Stimulated activated CD8-positive, alpha-beta memory T cell treated with anti-CD3 and anti-CD28 coated beads, Interleukin-4, amount 100 ng/mL, for 4 hours (primary cell): Measurements from ENCODE around the gene GJD3.
A peak's percentile ranks its signal among the peaks of the same experiment; 100 is the strongest.
"Not testable (repeated sequence)": the region's sequence is repeated elsewhere in the genome, so short reads cannot be mapped to it uniquely, and the experiment has no call there.

Experiments
- DNase-seq, 2 donors: peaks; one replicate each; pipeline ENCODE4 v3.0.0-alpha.2; 2020; ENCODE audit warnings: low read depth in 2 of 2, low spot score in 1 of 2

Gene GJD3

DNA sequence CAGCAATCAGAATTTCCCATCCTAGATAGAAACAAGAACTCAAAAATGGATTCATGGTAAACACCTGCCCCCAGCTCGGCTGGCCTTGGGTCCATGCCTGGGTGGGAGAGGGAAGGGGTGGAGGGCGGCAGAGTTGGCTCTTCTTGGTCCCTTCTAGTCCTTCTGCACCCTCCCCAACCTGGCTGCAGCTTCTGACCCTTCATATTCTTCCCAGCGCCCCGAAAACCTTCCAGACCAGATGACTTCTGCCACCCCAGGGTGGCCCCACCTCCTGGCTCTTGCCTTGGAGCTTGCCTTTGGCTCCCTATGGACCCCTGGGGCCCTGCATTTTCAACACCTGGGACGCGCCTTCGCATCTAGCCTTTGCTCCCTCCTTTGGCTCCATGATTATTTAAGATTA, 5.4 kb upstream of the GJD3 start:
- no peak for DNase-seq

DNA sequence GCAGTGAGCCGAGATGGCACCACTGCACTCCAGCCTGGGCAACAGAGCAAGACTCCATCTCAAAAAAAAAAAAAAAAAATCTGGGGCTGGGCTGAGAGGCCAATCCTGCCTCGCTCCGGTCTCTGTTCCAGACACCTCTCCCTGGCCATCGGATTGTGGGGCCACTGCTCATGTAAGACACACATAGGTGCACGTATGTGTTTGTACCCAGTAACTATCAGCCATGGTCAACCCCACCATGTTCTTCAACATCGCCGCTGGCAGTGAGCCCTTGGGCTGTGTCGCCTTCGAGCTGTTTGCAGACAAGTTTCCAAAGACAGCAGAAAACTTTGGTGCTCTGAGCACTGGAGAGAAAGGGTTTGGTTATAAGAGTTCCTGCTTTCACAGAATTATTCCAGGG, 3.2 kb upstream of the GJD3 start:
- not testable (repeated sequence) for DNase-seq

DNA sequence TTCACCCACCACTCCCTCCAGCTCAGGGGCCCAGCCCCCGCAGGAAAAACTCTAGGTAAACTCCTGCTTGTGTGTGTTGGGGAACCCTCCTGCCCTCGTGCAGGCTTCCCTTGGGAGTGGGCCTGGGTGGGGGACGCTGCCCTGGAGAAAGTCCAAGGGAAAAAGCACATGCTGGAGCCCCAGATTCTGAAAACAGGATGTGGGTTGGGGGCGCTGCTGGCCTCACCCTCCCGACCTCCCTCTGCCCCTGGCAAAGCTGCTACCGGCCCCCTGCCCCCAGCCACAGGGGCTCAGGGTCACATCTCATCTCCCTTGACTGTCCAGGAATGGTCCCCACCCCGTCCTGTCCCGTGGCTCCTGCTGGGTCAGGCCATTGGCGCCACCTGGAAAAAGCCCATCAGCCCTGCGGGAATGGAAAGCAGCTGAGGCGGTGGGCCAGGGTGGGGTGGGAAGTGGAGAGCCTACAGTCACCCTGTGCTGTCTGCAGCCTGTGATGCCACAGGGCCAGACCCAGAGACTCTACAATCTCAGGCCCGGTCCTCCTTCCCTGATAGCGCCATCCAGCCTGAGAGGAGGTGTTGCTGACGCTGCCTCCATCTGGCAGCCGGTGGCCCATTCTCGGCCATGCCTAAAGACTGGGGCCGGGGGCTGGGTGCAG, 2.5 kb upstream of the GJD3 start:
- DNase-seq: no peak

DNA sequence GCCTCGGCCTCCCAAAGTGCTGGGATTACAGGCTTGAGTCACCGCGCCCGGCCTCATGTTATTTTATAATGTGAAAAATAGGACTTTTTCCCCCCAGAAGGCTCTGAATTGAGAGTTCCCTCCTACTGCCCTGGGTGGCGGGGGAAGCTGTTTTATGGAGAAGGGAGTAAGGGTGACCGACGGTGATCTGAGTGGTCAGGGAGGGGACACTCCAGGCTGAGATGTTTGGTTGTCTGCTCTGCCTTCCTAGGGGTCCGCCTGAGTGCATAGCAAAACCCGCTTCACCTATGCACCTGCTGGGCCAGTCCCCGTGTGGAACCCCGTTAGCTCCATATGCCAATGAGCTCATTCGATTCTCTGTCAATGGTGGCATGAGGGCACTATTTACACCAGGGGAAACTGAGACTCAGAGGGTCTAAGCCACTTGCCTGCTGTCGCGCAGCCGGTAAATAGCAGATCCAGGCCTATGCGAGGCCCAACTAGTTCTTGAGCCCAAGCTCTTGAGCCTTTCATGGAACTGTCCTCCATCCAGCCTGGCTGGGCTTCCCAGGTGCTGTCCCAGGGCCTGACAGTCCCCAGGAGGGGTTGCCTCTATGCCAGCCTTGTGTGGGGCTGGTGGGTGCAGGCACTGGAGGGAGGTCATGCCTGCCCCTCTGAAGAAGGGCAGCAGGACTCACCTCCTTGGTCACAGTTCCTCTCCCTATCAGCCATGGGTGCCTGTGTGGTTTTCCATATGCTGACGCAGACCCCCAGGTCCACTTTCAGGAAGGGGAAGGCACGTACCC, 1.7 kb upstream of the GJD3 start:
- DNase-seq: no peak

DNA sequence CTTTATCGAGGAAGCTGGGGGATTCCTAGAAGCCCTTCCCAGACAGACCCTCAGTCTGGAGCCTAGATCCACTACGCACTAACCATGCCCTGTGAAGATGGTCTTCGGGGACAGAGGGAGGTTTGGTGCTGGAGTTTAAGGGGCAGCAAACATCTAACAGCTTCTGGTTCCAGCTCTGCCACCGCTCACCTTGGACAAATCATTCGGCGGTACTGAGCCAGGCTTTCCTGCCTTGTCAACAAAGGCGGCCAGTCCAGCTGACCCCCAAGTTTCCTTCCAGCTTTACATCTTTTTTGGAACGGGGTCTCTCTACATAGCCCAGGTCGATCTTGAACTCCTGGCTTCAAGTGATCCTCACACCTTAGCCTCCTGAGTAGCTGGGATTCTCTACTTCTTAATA, 369 bp upstream of the GJD3 start:
- DNase-seq: no peak

DNA sequence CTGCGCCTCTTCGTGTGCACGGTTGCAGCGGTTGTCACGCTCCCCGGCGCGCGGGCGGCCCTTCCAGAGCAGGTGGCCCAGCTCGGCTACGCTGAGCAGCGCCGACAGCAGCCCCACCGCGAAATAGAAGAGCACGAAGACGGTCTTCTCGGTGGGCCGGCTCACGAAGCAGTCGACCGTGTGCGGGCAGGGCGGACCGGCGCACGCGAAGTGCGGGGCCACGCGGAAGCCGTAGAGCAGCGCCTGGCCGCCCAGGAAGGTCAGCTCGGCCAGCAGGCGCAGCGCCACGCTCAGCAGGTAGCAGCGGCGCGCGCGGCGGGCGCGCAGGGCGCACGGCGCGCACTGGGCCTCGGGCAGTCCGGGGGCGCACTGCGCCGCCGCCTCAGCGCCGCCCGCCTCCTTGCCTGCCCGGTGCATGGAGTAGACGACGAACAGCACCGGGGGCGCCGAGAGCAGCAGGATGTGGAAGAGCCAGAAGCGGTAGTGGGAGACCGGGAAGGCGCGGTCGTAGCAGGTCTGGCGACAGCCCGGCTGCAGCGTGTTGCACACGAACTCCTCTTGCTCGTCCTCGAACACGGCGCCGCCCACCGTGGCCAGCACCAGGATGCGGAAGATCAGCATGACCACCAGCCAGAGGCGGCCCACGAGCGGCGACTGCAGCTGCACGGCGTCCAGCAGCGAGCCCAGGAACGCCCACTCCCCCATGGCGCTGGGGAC, 1.3 kb downstream of the GJD3 start:
- no peak for DNase-seq

DNA sequence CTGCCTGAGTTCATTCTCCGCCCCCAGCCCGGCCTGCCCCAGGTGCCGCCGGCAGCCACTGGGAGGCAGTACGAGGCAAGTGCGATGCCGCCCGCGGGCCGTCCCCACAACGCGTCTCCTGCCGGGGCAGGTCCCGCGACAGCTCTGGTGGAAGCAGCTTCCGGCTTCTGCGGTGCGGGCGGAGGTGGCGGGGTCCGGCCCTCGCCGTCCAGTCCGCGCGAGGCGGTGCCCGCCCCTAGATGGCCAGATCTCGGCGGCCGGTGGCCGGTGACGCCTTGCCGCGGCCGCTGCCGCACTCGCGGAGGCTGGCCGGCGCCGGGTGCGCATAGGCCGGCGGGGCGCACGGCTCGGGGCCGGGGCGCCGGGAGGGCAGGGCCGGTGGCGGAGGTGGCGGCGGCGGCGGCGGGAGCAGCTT, 1.8 kb downstream of the GJD3 start:
- DNase-seq: peak; percentile 51 to 52

DNA sequence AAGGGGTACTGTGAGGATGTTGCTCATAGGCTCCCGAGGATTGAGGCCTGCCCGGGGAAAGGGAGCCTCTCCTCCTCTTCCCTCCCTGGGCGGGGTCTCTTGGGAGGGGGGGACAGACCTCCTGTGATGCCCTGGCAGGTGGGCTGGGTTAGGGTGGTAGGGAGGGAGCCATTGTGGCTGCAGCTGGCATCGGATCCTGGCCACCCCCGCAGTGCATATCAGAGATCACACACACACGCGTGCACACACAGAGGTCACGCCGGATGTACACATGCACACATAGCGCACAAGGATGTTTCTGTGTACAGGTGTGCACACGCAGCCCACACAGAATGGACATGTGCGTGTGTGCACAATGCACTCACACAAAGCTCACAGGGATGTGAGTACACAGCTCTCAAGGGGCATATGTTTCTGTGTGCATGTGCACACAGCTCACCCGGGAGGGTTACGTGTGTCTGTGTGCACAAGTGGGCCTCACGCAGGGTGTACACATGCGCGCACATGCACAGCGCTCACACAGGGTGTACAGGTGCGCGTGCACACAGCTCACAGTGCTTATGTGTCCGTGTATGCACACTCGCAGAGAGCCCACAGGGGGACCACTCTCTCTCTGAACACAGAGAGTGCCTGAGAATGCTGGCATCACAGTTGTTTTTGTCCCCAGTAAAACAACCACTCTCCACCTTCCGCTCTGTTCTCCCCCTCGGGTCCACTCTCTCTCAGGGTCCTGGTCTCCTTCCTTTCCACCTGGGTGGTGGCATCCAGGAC, 2.4 kb downstream of the GJD3 start:
- DNase-seq: no peak

DNA sequence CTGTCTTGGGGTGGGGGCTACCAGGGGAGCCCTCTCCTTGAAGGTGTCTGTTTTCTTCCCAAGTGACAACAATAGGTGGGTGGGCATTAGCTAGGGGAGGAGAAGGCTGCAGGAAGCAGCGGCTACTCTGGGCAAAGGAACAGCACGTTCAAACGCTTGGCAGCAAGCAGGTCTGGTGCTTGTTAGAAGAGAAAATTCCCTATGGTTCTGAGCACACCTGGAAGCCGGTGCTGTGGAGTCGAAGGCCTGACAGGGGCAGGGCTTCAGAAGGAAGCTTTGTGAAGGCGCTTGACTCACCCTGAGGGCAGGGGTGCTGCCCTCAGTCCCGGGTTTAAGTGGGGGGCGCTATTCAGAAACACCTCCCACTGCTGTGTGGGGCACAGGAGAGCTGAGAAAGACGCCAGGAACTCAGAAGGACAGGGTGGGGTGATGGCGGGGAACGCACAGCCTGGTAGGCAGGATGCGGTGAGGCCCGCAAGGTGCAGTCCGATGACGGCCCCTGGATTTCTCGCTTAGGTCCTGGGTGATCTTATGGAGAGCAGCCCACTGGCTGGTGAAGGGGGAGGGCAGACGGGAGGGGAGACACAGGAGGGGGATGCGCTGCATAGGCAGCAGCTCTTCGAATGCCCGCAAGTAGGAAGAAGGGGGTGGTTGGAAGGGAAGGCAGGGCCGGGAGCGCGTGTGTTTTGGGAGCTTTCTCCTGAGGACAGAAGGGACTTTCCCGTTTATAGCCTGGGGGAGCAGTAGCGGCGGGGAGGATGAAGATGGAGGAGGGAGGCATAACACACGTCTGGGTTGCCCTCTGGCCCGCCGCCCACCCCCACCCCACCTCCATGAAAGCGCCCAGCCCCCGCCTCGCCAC, 3.2 kb downstream of the GJD3 start:
- no peak for DNase-seq

DNA sequence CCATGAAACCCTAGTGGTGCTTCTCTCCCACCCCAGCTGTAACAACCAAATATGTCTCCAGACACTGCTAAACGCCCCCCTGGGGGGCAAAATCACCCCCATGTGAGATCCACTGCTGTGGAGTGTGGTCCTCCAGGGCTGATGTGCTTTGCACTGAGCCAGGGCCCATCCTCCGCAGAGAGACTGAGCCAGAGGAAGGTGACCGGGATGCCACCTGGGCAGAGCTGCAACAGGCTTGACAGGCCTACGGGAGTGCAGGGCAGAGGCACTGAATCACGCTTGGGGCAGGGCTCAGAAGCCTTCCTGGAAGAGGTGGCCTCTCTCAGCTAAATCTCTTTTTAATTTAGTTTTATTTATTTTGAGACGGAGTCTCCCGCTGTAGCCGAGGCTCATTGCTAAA, 4.4 kb downstream of the GJD3 start:
- no peak for DNase-seq

DNA sequence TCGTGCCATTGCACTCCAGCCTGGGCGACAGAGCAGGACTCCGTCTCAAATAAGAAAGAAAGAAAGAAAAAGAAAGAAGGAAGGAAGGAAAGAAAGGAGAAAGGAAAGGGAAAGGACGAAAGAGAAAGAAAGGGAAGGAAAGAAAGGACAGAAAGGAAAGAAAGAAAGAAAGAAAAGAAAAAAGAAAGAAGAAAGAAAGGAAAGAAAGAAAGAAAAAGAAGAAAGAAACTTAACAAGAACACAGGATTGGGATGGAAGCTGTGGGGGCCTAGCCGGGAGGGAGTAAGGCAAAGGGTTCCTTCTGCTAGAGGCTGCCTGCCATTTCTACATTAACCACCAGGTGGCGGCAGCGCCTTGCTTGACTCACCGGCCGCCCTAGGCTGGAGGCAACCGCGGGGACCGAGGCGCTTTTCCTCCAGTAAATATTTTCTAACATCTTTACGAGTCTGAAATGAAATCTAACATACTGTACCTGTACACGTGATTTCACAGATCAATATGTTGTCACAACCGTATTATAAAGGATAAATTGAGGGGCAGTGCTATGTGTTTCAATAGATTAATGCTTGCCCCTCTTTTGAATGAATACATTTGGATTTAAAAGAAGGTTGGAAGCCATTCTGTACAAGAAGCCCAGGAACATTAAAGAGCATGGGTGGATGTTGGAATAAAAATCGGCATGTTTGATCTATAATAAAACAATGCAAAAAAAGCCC, 6.1 kb downstream of the GJD3 start:
- DNase-seq: peak; percentile 67 to 90

DNA sequence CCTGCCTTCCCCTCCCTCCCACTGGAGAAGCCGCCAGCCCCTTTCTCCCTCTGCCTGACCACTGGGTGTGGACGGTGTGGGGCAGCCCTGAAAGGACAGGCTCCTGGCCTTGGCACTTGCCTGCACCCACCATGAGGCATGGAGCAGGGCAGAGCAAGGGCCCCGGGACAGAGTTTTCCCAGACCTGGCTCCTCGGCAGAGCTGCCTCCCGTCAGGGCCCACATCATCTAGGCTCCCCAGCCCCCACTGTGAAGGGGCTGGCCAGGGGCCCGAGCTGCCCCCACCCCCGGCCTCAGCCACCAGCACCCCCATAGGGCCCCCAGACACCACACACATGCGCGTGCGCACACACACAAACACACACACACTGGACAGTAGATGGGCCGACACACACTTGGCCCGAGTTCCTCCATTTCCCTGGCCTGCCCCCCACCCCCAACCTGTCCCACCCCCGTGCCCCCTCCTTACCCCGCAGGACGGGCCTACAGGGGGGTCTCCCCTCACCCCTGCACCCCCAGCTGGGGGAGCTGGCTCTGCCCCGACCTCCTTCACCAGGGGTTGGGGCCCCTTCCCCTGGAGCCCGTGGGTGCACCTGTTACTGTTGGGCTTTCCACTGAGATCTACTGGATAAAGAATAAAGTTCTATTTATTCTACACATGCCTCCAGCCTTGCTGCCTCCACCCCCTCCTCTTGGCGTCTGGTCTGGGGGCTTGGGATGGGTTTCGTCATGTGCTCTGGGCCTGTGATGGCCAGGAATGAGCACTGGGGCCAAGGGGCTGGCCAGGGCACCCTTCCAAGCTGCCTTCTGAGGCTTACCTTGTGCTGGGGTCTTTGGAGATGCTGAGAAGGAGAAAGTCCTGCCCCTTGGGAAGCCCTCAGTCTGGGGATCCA, 7.3 kb downstream of the GJD3 start:
- no peak for DNase-seq

DNA sequence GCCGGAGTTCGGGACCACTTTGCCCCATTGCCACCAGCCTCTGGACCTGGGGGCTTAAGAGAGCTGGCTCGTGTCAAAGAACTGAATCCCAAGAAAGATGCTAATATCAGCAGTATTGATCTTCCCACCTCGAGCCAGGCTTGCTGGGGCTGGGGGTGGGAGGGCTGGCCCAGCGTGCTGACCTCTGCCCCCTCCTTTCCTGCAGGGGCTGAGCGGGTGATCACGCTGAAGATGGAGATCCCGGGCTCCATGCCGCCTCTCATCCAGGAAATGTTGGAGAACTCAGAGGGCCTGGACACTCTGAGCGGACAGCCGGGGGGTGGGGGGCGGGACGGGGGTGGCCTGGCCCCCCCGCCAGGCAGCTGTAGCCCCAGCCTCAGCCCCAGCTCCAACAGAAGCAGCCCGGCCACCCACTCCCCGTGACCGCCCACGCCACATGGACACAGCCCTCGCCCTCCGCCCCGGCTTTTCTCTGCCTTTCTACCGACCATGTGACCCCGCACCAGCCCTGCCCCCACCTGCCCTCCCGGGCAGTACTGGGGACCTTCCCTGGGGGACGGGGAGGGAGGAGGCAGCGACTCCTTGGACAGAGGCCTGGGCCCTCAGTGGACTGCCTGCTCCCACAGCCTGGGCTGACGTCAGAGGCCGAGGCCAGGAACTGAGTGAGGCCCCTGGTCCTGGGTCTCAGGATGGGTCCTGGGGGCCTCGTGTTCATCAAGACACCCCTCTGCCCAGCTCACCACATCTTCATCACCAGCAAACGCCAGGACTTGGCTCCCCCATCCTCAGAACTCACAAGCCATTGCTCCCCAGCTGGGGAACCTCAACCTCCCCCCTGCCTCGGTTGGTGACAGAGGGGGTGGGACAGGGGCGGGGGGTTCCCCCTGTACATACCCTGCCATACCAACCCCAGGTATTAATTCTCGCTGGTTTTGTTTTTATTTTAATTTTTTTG, 8.5 kb downstream of the GJD3 start:
- DNase-seq: no peak

DNA sequence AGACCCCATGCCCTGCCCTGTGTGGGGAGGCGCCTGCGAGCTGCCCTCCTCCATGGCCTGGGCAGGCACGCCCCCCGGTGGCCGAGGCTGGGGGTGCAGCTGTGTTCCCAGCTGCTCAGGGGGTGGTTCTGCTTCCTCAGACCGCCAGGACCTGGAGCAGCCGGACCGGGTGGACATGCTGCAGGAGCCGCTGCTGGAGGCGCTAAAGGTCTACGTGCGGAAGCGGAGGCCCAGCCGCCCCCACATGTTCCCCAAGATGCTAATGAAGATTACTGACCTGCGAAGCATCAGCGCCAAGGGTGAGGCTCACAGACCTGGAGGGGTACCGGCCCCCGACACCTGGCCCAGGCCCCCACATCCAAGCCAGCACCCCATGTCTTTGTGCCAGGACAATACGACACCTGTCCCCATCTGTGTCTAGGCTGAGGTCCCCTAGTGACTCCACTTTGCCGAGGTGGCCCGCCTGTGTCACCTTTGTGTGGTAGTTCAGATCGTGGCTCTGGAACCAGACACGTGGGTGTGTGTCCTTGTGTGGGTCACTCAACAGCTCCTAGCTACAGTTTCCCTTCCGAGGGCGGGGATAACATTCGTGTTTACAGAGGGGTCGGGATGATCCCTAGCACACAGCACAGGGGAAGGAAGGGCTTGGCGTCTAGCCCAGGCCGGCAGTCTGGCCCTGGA, 9.3 kb downstream of the GJD3 start:
- DNase-seq: peak; percentile 40 to 50

DNA sequence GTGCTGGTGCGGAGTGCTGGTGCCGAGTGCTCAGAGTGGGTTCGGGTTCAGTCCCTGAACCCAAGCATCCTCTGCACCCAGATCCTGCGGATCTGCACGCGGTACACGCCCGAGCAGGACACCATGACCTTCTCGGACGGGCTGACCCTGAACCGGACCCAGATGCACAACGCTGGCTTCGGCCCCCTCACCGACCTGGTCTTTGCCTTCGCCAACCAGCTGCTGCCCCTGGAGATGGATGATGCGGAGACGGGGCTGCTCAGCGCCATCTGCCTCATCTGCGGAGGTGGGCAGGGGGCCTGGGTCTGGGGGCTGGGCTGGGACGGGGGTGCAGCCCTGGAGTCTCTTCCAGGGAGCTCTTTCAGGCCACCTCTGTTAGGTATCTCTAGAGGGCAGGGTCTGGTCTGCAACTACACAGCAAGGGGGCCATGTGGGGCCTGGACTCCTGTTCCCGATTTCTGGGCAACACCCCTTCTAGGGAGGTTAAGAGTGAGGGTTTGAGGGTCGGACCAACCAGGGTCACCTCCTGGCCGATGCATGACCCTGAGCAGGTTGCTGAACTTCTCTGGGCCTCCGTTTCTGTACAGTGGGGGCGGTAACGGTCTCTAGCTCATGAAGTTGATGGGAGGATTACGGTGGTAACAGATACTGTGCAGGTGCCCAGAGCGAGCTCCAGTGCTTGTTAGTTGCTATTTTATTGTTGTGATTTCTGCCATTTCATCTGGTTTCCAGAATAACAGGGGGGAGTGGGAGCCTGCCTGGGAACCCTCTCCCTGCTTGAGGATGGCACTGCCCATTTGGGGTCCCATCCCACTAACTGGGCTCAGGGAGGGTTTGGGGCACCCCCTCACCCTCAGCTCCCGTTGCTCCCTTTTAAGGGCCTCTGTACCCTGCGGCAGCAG, 10.1 kb downstream of the GJD3 start:
- no peak for DNase-seq

DNA sequence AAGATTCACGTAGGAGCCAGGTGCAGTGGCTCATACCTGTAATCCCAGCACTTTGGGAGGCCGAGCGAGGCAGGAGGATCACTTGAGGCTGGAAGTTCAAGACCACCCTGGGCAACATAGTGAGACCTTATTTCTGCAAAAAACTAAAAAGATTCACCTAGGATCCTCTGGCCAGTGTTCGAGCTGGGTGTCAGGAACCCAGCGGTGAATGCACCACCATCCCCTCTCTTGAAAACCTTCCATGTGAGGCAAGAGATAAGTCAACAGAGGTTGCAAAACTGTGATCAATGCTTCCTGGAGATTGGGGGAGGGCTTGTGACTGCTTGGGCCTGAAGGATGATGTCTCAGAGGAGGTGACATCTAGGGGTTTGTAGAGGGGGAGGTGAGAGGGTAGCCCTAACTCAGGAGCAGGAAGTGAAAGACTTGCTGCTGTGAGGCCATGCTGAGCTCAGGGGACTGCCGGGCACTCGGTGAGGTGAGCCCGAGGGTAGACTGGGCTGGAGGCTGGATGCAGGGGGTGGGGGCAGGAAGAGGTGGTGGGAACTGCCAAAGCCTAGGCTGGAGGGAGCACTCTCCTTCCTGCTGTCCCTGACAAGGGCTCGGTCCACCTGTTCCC, 11.7 kb downstream of the GJD3 start:
- no peak for DNase-seq
